ENCODE data around the gene EBF3.

DNA sequence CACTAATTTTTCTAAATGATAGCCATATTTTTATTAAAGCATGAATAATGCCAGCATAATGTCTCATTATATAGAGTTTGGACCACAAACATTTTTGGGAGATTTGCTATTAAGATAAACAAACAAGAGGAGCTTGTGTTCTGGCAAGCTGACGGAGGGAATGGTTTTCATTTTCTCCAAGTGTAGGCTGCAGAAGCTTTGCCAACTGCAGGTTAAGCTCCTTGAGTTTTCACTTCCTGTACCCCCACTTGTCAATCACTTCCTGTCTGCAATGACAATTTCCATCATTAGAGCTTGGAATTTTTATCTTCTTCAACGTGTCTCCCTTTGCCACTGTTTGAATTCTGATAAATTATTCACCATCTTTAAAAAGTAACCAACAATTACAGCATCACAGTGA, 13.4 kb downstream of the EBF3 start:
- TF ChIP-seq, protein P1, sequence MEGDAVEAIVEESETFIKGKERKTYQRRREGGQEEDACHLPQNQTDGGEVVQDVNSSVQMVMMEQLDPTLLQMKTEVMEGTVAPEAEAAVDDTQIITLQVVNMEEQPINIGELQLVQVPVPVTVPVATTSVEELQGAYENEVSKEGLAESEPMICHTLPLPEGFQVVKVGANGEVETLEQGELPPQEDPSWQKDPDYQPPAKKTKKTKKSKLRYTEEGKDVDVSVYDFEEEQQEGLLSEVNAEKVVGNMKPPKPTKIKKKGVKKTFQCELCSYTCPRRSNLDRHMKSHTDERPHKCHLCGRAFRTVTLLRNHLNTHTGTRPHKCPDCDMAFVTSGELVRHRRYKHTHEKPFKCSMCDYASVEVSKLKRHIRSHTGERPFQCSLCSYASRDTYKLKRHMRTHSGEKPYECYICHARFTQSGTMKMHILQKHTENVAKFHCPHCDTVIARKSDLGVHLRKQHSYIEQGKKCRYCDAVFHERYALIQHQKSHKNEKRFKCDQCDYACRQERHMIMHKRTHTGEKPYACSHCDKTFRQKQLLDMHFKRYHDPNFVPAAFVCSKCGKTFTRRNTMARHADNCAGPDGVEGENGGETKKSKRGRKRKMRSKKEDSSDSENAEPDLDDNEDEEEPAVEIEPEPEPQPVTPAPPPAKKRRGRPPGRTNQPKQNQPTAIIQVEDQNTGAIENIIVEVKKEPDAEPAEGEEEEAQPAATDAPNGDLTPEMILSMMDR (IDR thresholded peaks at IDR 0.05) = no peak
- TF ChIP-seq POLR2A (IDR thresholded peaks at IDR 0.05) = no peak
